ENCODE measurements around the gene IGSF21. TPM values are rescaled to one million over a fixed set of nuclear protein-coding genes. Genes with fewer than 3 reads are reported as not detected.

IGSF21 gene
- total RNA-seq, 1 experiment from 2014 or later = not detected

DNA sequence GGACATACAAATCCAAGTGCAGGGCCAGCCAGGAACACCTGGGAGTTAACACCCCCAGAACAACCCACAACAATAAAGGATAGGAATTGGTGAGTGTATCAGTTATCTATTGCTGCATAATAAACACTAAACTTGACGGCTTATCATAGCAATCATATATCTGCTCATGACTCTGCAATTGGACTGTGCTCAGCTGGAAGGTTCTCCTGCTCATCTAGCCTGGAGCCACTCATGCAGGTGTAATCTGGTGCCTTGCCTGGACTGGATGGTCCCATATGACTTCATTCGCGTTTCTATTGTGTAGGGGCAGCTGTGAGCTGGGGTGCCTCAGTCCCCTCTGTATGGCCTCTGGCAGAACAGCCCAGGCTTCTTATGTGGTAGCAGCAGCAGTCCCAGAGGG, 296.9 kb downstream of the IGSF21 start:
- no peak overlapping the region for H3K4me3 Mint-ChIP-seq (ENCODE audit: low read depth, unreplicated experiment)
- CTCF ChIA-PET = no interaction called here
- intact Hi-C loops (cut with micrococcal nuclease; ENCODE audit: unreplicated experiment) = no loop called here
- no peaks in the 10 kb centered on the region for H3K36me3 Mint-ChIP-seq (ENCODE audit: insufficient read depth, unreplicated experiment)
- no peak for TF ChIP-seq CTCF (IDR thresholded peaks at IDR 0.05; ENCODE audit: unreplicated experiment)
- peaks cover 8% of the 10 kb centered on the region for H3K4me1 Mint-ChIP-seq (ENCODE audit: low read depth, unreplicated experiment)
- BruUV-seq (replicated peaks) = no TSS peak
- no peak for DNase-seq
- H3K9me3 Mint-ChIP-seq (ENCODE audit: low read depth, unreplicated experiment) = no peaks in the 10 kb centered on the region
- H3K27me3 Mint-ChIP-seq (ENCODE audit: unreplicated experiment) = peaks cover 49% of the 10 kb centered on the region
- H3K27ac Mint-ChIP-seq (ENCODE audit: unreplicated experiment) = no peak overlapping the region

GRCh38 chr1:18407166-18408045, 299.8 kb downstream of the IGSF21 start:
- Mint-ChIP-seq H3K36me3 (ENCODE audit: insufficient read depth, unreplicated experiment) (no peaks in the 10 kb centered on the region), H3K4me1 (ENCODE audit: low read depth, unreplicated experiment) (no peaks in the 10 kb centered on the region), H3K27me3 (ENCODE audit: unreplicated experiment) (peaks cover 49% of the 10 kb centered on the region), H3K9me3 (ENCODE audit: low read depth, unreplicated experiment) (peaks cover 4% of the 10 kb centered on the region), H3K27ac (ENCODE audit: unreplicated experiment) (no peak overlapping the region), H3K4me3 (ENCODE audit: low read depth, unreplicated experiment) (no peak overlapping the region)
- intact Hi-C loops (cut with micrococcal nuclease; ENCODE audit: unreplicated experiment) = no loop called here
- TF ChIP-seq CTCF (IDR thresholded peaks at IDR 0.05; ENCODE audit: unreplicated experiment) = no peak
- CTCF ChIA-PET = no interaction called here
- no TSS peak for BruUV-seq (replicated peaks)
- DNase-seq = no peak

DNA sequence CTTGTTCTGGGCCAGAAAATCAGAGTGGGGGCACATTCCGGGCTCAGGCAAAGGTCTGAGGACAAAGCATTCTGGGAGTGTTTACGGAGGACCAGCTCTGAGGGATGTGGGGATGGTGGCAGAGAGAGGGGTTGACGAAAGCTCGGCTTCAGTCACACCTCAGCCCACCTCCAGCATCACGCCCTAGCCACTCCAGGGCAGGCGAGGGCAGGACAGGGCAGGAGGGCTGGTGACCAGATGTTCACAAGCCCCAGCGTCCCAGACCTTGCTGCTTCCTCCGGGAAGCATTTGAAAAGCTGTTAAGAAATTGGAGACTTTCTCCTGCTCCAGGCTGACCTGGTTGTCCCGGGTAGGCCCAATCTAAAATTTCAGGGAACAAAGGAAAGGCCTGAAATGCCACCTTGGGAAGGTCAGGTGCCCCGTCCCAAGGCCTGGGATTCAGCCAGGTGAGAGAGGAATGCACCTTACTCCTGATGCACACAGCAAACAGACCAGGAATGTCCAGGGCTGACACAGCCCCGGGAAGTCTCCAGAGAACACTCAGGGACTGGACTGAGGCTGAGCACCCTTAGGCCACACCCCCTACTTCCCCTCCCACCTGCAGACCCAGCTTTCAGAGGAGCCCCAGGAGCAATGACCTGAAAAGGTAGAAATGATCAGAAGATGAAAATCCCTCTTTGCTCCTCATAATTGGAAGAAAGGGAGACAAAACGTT, 301.2 kb downstream of the IGSF21 start:
- no peak overlapping the region for H3K4me3 Mint-ChIP-seq (ENCODE audit: low read depth, unreplicated experiment)
- H3K4me1 Mint-ChIP-seq (ENCODE audit: low read depth, unreplicated experiment) = peaks cover 4% of the 10 kb centered on the region
- H3K27me3 Mint-ChIP-seq (ENCODE audit: unreplicated experiment) = peaks cover 38% of the 10 kb centered on the region
- TF ChIP-seq CTCF (IDR thresholded peaks at IDR 0.05; ENCODE audit: unreplicated experiment) = no peak
- BruUV-seq (replicated peaks) = no TSS peak
- H3K36me3 Mint-ChIP-seq (ENCODE audit: insufficient read depth, unreplicated experiment) = no peaks in the 10 kb centered on the region
- DNase-seq = no peak
- CTCF ChIA-PET = no interaction called here
- H3K9me3 Mint-ChIP-seq (ENCODE audit: low read depth, unreplicated experiment) = peaks cover 4% of the 10 kb centered on the region
- intact Hi-C loops (cut with micrococcal nuclease; ENCODE audit: unreplicated experiment) = no loop called here
- H3K27ac Mint-ChIP-seq (ENCODE audit: unreplicated experiment) = no peak overlapping the region

DNA sequence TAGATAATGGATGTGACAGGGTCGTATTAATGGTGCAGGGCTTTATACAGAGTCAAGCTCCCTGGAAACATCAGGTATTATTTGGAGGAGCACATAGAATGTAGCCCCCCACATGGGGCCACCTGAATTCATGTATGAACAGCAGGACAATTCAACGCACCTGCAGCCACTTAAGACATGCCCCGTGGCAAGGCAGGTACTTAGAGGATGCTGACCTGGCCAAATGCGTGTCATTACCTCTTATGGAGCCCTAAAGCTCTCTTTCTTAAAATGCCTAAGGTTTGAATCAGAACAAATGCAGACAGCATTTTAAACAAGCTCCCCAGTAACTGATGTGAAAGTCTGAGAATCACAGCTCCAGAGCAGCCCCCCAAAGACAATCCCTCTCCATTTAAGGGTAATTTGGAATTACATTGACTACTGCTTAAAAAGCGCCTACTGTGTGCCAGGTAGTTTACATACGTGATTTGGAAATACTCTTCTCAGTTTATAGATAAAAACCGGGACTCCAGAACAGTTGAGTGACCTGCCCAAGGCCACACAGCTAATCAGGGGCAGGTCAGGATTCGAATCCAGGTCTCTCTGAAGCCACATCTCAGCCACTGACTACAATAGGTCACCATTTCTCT, 302.1 kb downstream of the IGSF21 start:
- intact Hi-C loops (cut with micrococcal nuclease; ENCODE audit: unreplicated experiment) = no loop called here
- CTCF ChIA-PET = no interaction called here
- Mint-ChIP-seq H3K36me3 (ENCODE audit: insufficient read depth, unreplicated experiment) (no peaks in the 10 kb centered on the region), H3K9me3 (ENCODE audit: low read depth, unreplicated experiment) (peaks cover 4% of the 10 kb centered on the region), H3K27ac (ENCODE audit: unreplicated experiment) (no peak overlapping the region), H3K4me3 (ENCODE audit: low read depth, unreplicated experiment) (no peak overlapping the region), H3K27me3 (ENCODE audit: unreplicated experiment) (peaks cover 38% of the 10 kb centered on the region), H3K4me1 (ENCODE audit: low read depth, unreplicated experiment) (peaks cover 13% of the 10 kb centered on the region)
- BruUV-seq (replicated peaks) = no TSS peak
- DNase-seq = no peak
- TF ChIP-seq CTCF (IDR thresholded peaks at IDR 0.05; ENCODE audit: unreplicated experiment) = no peak
